DMS153 treated with DMSO at 0.1 percent for 48 hours (cell line): Measurements from ENCODE around the gene NUP214.
"Not testable (repeated sequence)": the region's sequence is repeated elsewhere in the genome, so short reads cannot be mapped to it uniquely, and the experiment has no call there.

Source experiments
- DNase-seq: peaks from one replicate; lab custom pipeline; 2025; ENCODE audit not compliant: unreplicated experiment; lab: John Stamatoyannopoulos, UW

NUP214 gene

GRCh38 chr9:131227959-131228460 is 102.6 kb downstream of the NUP214 start:
- no peak for DNase-seq

- DNase-seq: no peak
These were observed 103.6 kb downstream of the NUP214 start for GRCh38 chr9:131228988-131229387.

- DNase-seq: no peak
These were observed 108.2 kb downstream of the NUP214 start for GRCh38 chr9:131233556-131233955.

- no peak for DNase-seq
These were observed 108.6 kb downstream of the NUP214 start for GRCh38 chr9:131233995-131234394.

- DNase-seq: no peak
These were observed 109.6 kb downstream of the NUP214 start for GRCh38 chr9:131234799-131235479.

GRCh38 chr9:131235480-131235851 is 110.1 kb downstream of the NUP214 start:
- no peak for DNase-seq

- no peak for DNase-seq
These were observed 110.8 kb downstream of the NUP214 start for GRCh38 chr9:131236161-131236560.

- DNase-seq: no peak
These were observed 111.4 kb downstream of the NUP214 start for GRCh38 chr9:131236761-131237160.

- DNase-seq: no peak
These were observed 111.9 kb downstream of the NUP214 start for GRCh38 chr9:131237291-131237690.

GRCh38 chr9:131237931-131238401 is 112.6 kb downstream of the NUP214 start:
- DNase-seq: peak; percentile 57

GRCh38 chr9:131238402-131239021 is 113.1 kb downstream of the NUP214 start:
- DNase-seq: no peak

GRCh38 chr9:131239161-131239975 is 114.0 kb downstream of the NUP214 start:
- DNase-seq: no peak

- DNase-seq: no peak
These were observed 114.9 kb downstream of the NUP214 start for GRCh38 chr9:131240047-131240921.

GRCh38 chr9:131244331-131244730 is 118.9 kb downstream of the NUP214 start:
- DNase-seq: not testable (repeated sequence)

GRCh38 chr9:131246618-131247017 is 121.2 kb downstream of the NUP214 start:
- no peak for DNase-seq

GRCh38 chr9:131252120-131252519 is 126.7 kb downstream of the NUP214 start:
- DNase-seq: no peak

GRCh38 chr9:131253891-131254491 is 128.6 kb downstream of the NUP214 start:
- DNase-seq: no peak

GRCh38 chr9:131254626-131255025 is 129.2 kb downstream of the NUP214 start:
- DNase-seq: no peak

- DNase-seq: no peak
These were observed 130.4 kb downstream of the NUP214 start for GRCh38 chr9:131255676-131256197.
